Activated CD8-positive, alpha-beta T cell treated with anti-CD3 and anti-CD28 coated beads for 36 hours (primary cell): ENCODE measurements around the gene KCNJ15. TPM values are rescaled to one million over a fixed set of nuclear protein-coding genes. Genes with fewer than 3 reads are reported as not detected.
A peak's percentile ranks its signal among the peaks of the same experiment; 100 is the strongest.

Experiments
- ATAC-seq: fragments of 200-7000 bp; cut with Tn5 transposase; one replicate; pipeline ENCODE4 v1.10.0; 2021; ENCODE audit warnings: mild to moderate bottlenecking, moderate library complexity
- CTCF ChIA-PET: fragments of 350-600 bp; sonication (Branson Sonifier 250); formaldehyde crosslinking; loops from one replicate; lab custom pipeline; 2021; ENCODE audit warnings: antibody characterized with exemption; lab: Charles Lee
- POLR2A ChIA-PET: fragments of 350-600 bp; sonication (Branson Sonifier 250); formaldehyde crosslinking; loops from one replicate; lab custom pipeline; 2021; ENCODE audit warnings: antibody characterized with exemption; lab: Charles Lee
- DNase-seq: peaks from one replicate; pipeline ENCODE4 v3.0.0-alpha.2; 2020
- H3K27ac Mint-ChIP-seq: one replicate; pipeline ENCODE4 v1.8.0; 2021; ENCODE audit warnings: mild to moderate bottlenecking, mixed read lengths
- H3K27me3 Mint-ChIP-seq: one replicate; pipeline ENCODE4 v1.8.0; 2021; ENCODE audit warnings: mixed read lengths
- H3K36me3 Mint-ChIP-seq: one replicate; pipeline ENCODE4 v1.8.0; 2021; ENCODE audit warnings: low read depth, mixed read lengths
- H3K4me1 Mint-ChIP-seq: one replicate; pipeline ENCODE4 v1.8.0; 2021; ENCODE audit warnings: low read depth, mixed read lengths
- H3K4me3 Mint-ChIP-seq: one replicate; pipeline ENCODE4 v1.8.0; 2021; ENCODE audit warnings: mild to moderate bottlenecking, moderate library complexity, mixed read lengths
- H3K9me3 Mint-ChIP-seq: one replicate; pipeline ENCODE4 v1.8.0; 2021; ENCODE audit warnings: mixed read lengths
- intact Hi-C: fragments of 100-400 bp; cut with micrococcal nuclease; formaldehyde crosslinking; loops from one replicate; pipeline ENCODE4 v1.10.0; 2022
- total RNA-seq, 2 experiments: library from RNA; stranded (reverse); gene quantifications; one replicate each; pipeline ENCODE4 v1.2.3, GENCODE V29; 2021
- TF ChIP-seq, protein P1 (sequence below): fragments of 200-600 bp; IDR thresholded peaks from one replicate; pipeline ENCODE4 v1.8.0; 2022; ENCODE audit warnings: antibody characterized with exemption, mild to moderate bottlenecking

The KCNJ15 gene
- total RNA-seq, 2 experiments from 2014 or later: 0.43 TPM; not detected in 1

DNA sequence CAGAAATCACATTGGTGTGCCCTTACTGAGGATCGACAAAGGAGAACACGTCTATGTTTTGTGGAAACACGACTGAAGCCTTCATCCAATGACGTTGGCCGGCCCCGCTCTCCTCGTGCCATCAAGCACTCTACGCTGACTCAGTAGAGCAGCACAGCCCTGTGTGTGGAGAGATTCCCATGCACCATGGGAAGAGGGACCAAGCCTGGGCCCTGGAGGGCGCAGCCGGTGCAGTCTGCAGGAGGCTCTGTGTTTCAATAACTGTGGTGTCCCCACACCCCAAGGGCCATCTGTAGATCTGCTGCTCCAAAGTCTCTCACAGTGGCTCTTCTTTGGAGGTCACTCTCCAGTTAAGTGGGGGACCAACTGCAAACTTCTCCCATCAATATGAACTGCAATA is 97.4 kb downstream of the KCNJ15 start:
- Mint-ChIP-seq H3K27ac (no peak overlapping the region), H3K9me3 (no peaks in the 10 kb centered on the region), H3K4me3 (no peak overlapping the region), H3K36me3 (no peaks in the 10 kb centered on the region), H3K4me1 (peaks cover 5% of the 10 kb centered on the region), H3K27me3 (peaks cover 10% of the 10 kb centered on the region)
- DNase-seq (no peak), ATAC-seq (no peak)
- intact Hi-C loops: loop anchor here (5.0 kb wide), 1 partner anchor 137 kb away; no protein-coding TSS in a partner anchor
- TF ChIP-seq, protein P1, sequence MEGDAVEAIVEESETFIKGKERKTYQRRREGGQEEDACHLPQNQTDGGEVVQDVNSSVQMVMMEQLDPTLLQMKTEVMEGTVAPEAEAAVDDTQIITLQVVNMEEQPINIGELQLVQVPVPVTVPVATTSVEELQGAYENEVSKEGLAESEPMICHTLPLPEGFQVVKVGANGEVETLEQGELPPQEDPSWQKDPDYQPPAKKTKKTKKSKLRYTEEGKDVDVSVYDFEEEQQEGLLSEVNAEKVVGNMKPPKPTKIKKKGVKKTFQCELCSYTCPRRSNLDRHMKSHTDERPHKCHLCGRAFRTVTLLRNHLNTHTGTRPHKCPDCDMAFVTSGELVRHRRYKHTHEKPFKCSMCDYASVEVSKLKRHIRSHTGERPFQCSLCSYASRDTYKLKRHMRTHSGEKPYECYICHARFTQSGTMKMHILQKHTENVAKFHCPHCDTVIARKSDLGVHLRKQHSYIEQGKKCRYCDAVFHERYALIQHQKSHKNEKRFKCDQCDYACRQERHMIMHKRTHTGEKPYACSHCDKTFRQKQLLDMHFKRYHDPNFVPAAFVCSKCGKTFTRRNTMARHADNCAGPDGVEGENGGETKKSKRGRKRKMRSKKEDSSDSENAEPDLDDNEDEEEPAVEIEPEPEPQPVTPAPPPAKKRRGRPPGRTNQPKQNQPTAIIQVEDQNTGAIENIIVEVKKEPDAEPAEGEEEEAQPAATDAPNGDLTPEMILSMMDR: no peak
- ChIA-PET CTCF (interaction anchor here (0.9 to 6.8 kb wide), 6 partner anchors 12 to 680 kb away, joined by 3 to 55 read pairs (median 34); no protein-coding TSS in a partner anchor), POLR2A (no interaction called here)

GRCh38 chr21:38354746-38355145 is 98.0 kb downstream of the KCNJ15 start:
- no peaks in the 10 kb centered on the region for H3K9me3 Mint-ChIP-seq
- CTCF ChIA-PET: interaction anchor here (0.7 to 6.8 kb wide), 9 partner anchors 12 to 680 kb away, joined by 3 to 55 read pairs (median 4); no protein-coding TSS in a partner anchor
- H3K36me3 Mint-ChIP-seq: no peaks in the 10 kb centered on the region
- POLR2A ChIA-PET: no interaction called here
- TF ChIP-seq, protein P1: no peak
- no peak for ATAC-seq
- peaks cover 10% of the 10 kb centered on the region for H3K27me3 Mint-ChIP-seq
- no peak overlapping the region for H3K27ac Mint-ChIP-seq
- intact Hi-C loops: loop anchor here (5.0 kb wide), 1 partner anchor 137 kb away; no protein-coding TSS in a partner anchor
- peaks cover 4% of the 10 kb centered on the region for H3K4me1 Mint-ChIP-seq
- no peak for DNase-seq
- no peak overlapping the region for H3K4me3 Mint-ChIP-seq

DNA sequence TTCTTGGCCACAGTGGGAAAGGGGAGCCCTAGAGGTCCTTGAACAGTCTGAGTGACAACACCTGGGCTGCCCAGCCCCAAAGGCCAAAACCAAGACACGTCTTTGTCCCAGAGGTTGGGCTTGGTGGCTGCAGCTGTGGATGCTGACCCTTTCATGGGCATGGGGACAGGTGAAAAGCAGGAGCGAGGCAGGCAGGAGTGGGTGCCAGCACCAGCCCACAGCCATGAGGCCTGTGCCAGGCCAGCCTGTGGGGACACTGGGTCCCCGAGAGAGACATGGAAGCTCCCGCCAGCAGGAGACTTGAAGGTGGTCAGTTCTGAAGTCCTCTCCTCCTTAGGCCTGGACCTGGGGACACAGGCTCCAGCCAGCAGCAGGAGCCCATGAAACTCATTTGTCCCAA is 98.6 kb downstream of the KCNJ15 start:
- CTCF ChIA-PET: interaction anchor here (0.7 to 6.8 kb wide), 15 partner anchors 8 to 681 kb away, joined by 3 to 55 read pairs (median 4); no protein-coding TSS in a partner anchor
- DNase-seq: no peak
- intact Hi-C loops: no loop called here
- Mint-ChIP-seq H3K27ac (no peak overlapping the region), H3K4me1 (peaks cover 4% of the 10 kb centered on the region), H3K4me3 (no peak overlapping the region), H3K36me3 (no peaks in the 10 kb centered on the region), H3K9me3 (no peaks in the 10 kb centered on the region), H3K27me3 (peaks cover 10% of the 10 kb centered on the region)
- TF ChIP-seq, protein P1: no peak
- POLR2A ChIA-PET: no interaction called here
- ATAC-seq: no peak

- CTCF ChIA-PET: interaction anchor here (0.6 to 6.8 kb wide), 33 partner anchors 9 to 655 kb away, joined by 3 to 55 read pairs (median 4); no protein-coding TSS in a partner anchor
- peaks cover 10% of the 10 kb centered on the region for H3K27me3 Mint-ChIP-seq
- TF ChIP-seq, protein P1: peak; percentile 96
- H3K36me3 Mint-ChIP-seq: no peaks in the 10 kb centered on the region
- POLR2A ChIA-PET: no interaction called here
- no peaks in the 10 kb centered on the region for H3K9me3 Mint-ChIP-seq
- peak; percentile 77 for DNase-seq
- peaks cover 4% of the 10 kb centered on the region for H3K4me1 Mint-ChIP-seq
- intact Hi-C loops: loop anchor here (2.0 kb wide), 1 partner anchor 197 kb away; no protein-coding TSS in a partner anchor
- no peak overlapping the region for H3K27ac Mint-ChIP-seq
- peak; percentile 79 for ATAC-seq
- no peak overlapping the region for H3K4me3 Mint-ChIP-seq
Observed at GRCh38 chr21:38355992-38356781, 99.4 kb downstream of the KCNJ15 start.

Other genes with a start within 250 kb of the KCNJ15 start
- gene ERG, start 241.5 kb downstream of the KCNJ15 start, total RNA-seq: not detected